ENCODE measurements around the gene LTBP1.

LTBP1 gene

DNA sequence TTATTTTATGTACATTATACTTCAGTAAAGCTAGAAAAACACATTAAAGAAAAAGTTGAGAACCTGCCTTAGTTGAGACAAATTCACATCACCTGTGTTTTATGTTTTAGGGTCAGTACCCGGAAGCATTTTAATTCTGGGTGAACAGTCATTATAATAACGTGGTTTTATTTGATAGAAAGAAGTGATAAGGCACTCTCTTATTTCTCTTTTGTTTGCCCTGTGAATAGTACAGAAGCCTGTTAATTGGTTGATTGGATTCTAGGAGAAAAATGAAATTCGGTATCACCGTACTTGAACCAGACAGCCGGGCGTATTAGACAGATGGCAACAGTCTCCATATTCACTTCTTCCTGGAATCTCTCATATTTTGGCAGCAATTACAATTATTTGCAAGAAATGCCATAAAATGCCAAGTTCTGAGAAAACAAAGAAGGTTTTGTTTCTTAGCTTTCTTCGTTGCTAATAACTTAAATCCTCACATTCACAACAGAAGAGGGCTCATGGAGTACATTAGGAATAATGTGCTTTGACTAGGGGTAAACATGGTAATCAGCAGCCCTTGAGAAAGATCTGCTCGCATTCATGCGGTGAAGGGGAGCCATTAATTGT lies 361.0 kb downstream of the LTBP1 start:
- Histone ChIP-seq H3K4me3 (ENCODE audit: low read length) (no peak overlapping the region), H3K27me3 (ENCODE audit: insufficient read depth, low read length) (no peaks in the 10 kb centered on the region), H3K36me3 (ENCODE audit: insufficient read depth, low read length) (no peaks in the 10 kb centered on the region), H3K4me1 (ENCODE audit: insufficient read depth, low read length) (no peaks in the 10 kb centered on the region), H3K9me3 (ENCODE audit: low read length) (no peaks in the 10 kb centered on the region), H2AFZ (ENCODE audit: low read depth, low read length) (no peak overlapping the region)

- Histone ChIP-seq H3K4me3 (ENCODE audit: low read length) (no peak overlapping the region), H3K36me3 (ENCODE audit: insufficient read depth, low read length) (no peaks in the 10 kb centered on the region), H3K27me3 (ENCODE audit: insufficient read depth, low read length) (no peaks in the 10 kb centered on the region), H3K4me1 (ENCODE audit: insufficient read depth, low read length) (no peaks in the 10 kb centered on the region), H2AFZ (ENCODE audit: low read depth, low read length) (no peak overlapping the region), H3K9me3 (ENCODE audit: low read length) (no peaks in the 10 kb centered on the region)
Measured at GRCh38 chr2:33312355-33312754, 365.6 kb downstream of the LTBP1 start.

DNA sequence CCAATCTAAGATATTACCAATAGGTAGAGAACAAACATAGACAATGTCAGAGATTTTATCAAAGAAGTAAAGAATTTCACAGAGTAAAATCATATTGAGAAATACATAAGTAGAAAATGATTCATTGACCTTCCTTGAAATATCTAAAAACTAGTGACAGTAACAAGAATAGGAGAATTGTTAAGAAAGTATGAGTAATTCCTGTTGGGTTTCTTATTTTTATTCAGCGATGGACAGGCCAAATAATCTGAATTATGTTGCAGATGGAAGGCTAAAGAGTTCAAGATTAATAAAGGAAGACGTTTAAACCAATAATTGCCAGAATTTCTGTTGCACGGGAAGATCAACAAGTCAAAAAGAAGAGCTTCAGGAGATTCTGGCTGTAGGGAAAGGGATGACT lies 366.3 kb downstream of the LTBP1 start:
- no peak overlapping the region for H2AFZ ChIP-seq (ENCODE audit: low read depth, low read length)
- no peaks in the 10 kb centered on the region for H3K9me3 ChIP-seq (ENCODE audit: low read length)
- no peak overlapping the region for H3K4me3 ChIP-seq (ENCODE audit: low read length)
- no peaks in the 10 kb centered on the region for H3K36me3 ChIP-seq (ENCODE audit: insufficient read depth, low read length)
- no peaks in the 10 kb centered on the region for H3K27me3 ChIP-seq (ENCODE audit: insufficient read depth, low read length)
- no peaks in the 10 kb centered on the region for H3K4me1 ChIP-seq (ENCODE audit: insufficient read depth, low read length)

DNA sequence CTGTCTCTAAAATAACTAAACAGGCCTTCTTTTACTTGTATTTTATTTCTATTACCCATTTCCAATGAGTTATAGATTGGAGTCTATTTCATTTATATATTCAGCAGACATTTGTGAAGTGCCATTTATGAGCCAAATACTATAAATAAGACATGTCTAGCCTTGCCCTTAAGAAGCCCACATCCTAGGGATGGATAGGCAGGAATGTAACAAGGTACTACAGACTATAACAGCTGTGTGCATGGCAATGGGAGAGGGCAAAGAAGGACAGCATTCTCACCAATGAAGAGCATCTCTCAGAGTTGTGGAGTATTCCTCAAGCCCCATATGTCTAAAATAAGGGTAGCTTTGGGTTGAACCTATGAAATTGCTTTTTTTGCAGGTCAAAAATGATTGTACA lies 367.8 kb downstream of the LTBP1 start:
- Histone ChIP-seq H3K4me1 (ENCODE audit: insufficient read depth, low read length) (no peaks in the 10 kb centered on the region), H3K4me3 (ENCODE audit: low read length) (no peak overlapping the region), H3K9me3 (ENCODE audit: low read length) (no peaks in the 10 kb centered on the region), H2AFZ (ENCODE audit: low read depth, low read length) (no peak overlapping the region), H3K36me3 (ENCODE audit: insufficient read depth, low read length) (no peaks in the 10 kb centered on the region), H3K27me3 (ENCODE audit: insufficient read depth, low read length) (no peaks in the 10 kb centered on the region)

- no peaks in the 10 kb centered on the region for H3K27me3 ChIP-seq (ENCODE audit: insufficient read depth, low read length)
- no peaks in the 10 kb centered on the region for H3K4me1 ChIP-seq (ENCODE audit: insufficient read depth, low read length)
- H3K4me3 ChIP-seq (ENCODE audit: low read length), result no peak overlapping the region
- no peak overlapping the region for H2AFZ ChIP-seq (ENCODE audit: low read depth, low read length)
- H3K9me3 ChIP-seq (ENCODE audit: low read length), result no peaks in the 10 kb centered on the region
- no peaks in the 10 kb centered on the region for H3K36me3 ChIP-seq (ENCODE audit: insufficient read depth, low read length)
Measured at GRCh38 chr2:33316328-33316727, 369.6 kb downstream of the LTBP1 start.

GRCh38 chr2:33317369-33318007 lies 370.7 kb downstream of the LTBP1 start:
- H3K27me3 ChIP-seq (ENCODE audit: insufficient read depth, low read length), result no peaks in the 10 kb centered on the region
- H2AFZ ChIP-seq (ENCODE audit: low read depth, low read length), result no peak overlapping the region

GRCh38 chr2:33318456-33318855 lies 371.7 kb downstream of the LTBP1 start:
- H2AFZ ChIP-seq (ENCODE audit: low read depth, low read length), result no peak overlapping the region
- no peak overlapping the region for H3K4me3 ChIP-seq (ENCODE audit: low read length)
- H3K36me3 ChIP-seq (ENCODE audit: insufficient read depth, low read length), result no peaks in the 10 kb centered on the region
- no peaks in the 10 kb centered on the region for H3K9me3 ChIP-seq (ENCODE audit: low read length)
- no peaks in the 10 kb centered on the region for H3K27me3 ChIP-seq (ENCODE audit: insufficient read depth, low read length)
- no peaks in the 10 kb centered on the region for H3K4me1 ChIP-seq (ENCODE audit: insufficient read depth, low read length)

More at GRCh38 chr2:33317369-33318007, 370.7 kb downstream of the LTBP1 start:
- Histone ChIP-seq H3K36me3 (ENCODE audit: insufficient read depth, low read length) (no peaks in the 10 kb centered on the region), H3K4me1 (ENCODE audit: insufficient read depth, low read length) (no peaks in the 10 kb centered on the region), H3K9me3 (ENCODE audit: low read length) (no peaks in the 10 kb centered on the region), H3K4me3 (ENCODE audit: low read length) (no peak overlapping the region)

DNA sequence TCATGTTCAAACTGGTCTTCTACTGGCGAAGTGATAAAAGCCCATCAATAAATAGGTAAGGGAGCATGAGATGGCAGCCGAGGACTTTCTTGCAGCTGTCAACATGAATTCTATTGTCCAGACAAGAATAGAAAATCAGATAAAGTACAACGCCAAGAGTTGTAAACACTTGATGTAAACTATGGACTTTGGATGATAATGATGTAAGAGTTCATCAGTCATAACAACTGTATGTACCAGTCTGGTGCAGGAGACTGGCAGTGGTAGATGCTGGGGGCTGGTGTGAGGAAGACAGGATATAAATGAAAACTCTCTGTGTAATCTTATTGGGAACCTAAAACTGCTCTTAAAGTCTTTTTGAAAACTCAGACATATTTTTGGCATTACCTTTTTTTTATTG lies 373.8 kb downstream of the LTBP1 start:
- no peaks in the 10 kb centered on the region for H3K9me3 ChIP-seq (ENCODE audit: low read length)
- no peaks in the 10 kb centered on the region for H3K36me3 ChIP-seq (ENCODE audit: insufficient read depth, low read length)
- H2AFZ ChIP-seq (ENCODE audit: low read depth, low read length), result no peak overlapping the region
- H3K4me3 ChIP-seq (ENCODE audit: low read length), result no peak overlapping the region
- no peaks in the 10 kb centered on the region for H3K4me1 ChIP-seq (ENCODE audit: insufficient read depth, low read length)
- H3K27me3 ChIP-seq (ENCODE audit: insufficient read depth, low read length), result no peaks in the 10 kb centered on the region

DNA sequence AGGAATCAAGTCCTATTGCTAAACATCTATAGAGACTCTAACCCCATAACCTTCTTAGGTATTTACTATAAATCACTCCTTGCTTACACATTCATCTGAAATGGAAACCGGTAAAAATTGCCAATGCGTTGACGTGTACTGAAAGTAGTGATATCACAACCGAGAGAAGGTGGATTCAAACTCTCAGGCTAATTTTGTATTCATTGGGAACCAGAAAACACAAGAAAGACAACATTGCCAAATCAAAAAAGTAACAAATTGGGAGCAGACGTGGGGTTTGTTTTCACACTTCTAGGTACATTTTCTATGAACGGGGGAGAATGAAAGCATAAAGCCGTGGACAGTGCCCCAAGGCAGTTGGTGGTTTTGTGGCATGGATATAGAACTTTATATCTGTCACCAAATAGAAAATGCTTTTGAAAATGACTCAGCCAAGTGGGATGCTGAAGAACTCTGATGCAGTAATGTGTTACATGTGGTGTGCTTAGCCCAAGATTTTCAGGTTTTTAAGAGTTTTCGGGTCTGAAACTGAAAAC lies 374.6 kb downstream of the LTBP1 start:
- Histone ChIP-seq H3K36me3 (ENCODE audit: insufficient read depth, low read length) (no peaks in the 10 kb centered on the region), H3K4me3 (ENCODE audit: low read length) (no peak overlapping the region), H3K4me1 (ENCODE audit: insufficient read depth, low read length) (no peaks in the 10 kb centered on the region)

DNA sequence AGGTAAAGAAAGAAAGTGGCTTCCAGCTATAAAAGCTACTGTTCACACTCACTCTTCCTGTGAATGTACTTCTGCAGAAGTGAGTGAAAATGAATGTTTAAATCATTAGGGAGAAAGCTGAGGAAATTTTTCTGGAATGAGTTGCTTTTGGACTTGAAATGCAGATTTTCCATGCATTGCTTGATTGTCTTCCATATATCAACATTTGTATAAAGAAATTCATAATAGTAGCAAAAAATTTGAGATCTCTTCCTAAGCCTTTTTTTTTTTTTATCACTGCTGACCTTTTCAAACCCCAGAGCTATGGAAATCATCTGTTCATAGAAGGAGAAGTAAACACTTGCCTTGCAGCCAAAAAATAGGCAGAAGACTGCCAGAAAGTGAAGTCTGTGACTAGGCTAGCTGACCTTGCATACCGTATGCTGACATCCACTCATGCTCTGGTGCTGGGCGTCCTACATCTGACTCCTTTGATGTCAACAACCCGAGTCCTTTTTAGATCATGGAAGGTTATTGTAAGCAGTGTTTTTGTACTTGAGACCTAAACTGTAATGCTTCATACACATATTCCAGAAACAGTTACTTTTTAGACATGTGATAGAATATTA lies 375.2 kb downstream of the LTBP1 start:
- no peaks in the 10 kb centered on the region for H3K4me1 ChIP-seq (ENCODE audit: insufficient read depth, low read length)
- no peak overlapping the region for H2AFZ ChIP-seq (ENCODE audit: low read depth, low read length)
- H3K9me3 ChIP-seq (ENCODE audit: low read length), result no peaks in the 10 kb centered on the region
- H3K27me3 ChIP-seq (ENCODE audit: insufficient read depth, low read length), result no peaks in the 10 kb centered on the region
- no peaks in the 10 kb centered on the region for H3K36me3 ChIP-seq (ENCODE audit: insufficient read depth, low read length)
- no peak overlapping the region for H3K4me3 ChIP-seq (ENCODE audit: low read length)

More for the DNA sequence above, 374.6 kb downstream of the LTBP1 start:
- Histone ChIP-seq H3K9me3 (ENCODE audit: low read length) (no peaks in the 10 kb centered on the region), H2AFZ (ENCODE audit: low read depth, low read length) (no peak overlapping the region), H3K27me3 (ENCODE audit: insufficient read depth, low read length) (no peaks in the 10 kb centered on the region)

GRCh38 chr2:33322612-33323011 lies 375.9 kb downstream of the LTBP1 start:
- Histone ChIP-seq H3K9me3 (ENCODE audit: low read length) (no peaks in the 10 kb centered on the region), H3K27me3 (ENCODE audit: insufficient read depth, low read length) (no peaks in the 10 kb centered on the region), H3K4me3 (ENCODE audit: low read length) (no peak overlapping the region), H2AFZ (ENCODE audit: low read depth, low read length) (no peak overlapping the region), H3K36me3 (ENCODE audit: insufficient read depth, low read length) (no peaks in the 10 kb centered on the region), H3K4me1 (ENCODE audit: insufficient read depth, low read length) (no peaks in the 10 kb centered on the region)

GRCh38 chr2:33323957-33324356 lies 377.2 kb downstream of the LTBP1 start:
- Histone ChIP-seq H3K36me3 (ENCODE audit: insufficient read depth, low read length) (no peaks in the 10 kb centered on the region), H3K9me3 (ENCODE audit: low read length) (no peaks in the 10 kb centered on the region), H3K4me1 (ENCODE audit: insufficient read depth, low read length) (no peaks in the 10 kb centered on the region), H2AFZ (ENCODE audit: low read depth, low read length) (no peak overlapping the region), H3K27me3 (ENCODE audit: insufficient read depth, low read length) (no peaks in the 10 kb centered on the region), H3K4me3 (ENCODE audit: low read length) (no peak overlapping the region)

DNA sequence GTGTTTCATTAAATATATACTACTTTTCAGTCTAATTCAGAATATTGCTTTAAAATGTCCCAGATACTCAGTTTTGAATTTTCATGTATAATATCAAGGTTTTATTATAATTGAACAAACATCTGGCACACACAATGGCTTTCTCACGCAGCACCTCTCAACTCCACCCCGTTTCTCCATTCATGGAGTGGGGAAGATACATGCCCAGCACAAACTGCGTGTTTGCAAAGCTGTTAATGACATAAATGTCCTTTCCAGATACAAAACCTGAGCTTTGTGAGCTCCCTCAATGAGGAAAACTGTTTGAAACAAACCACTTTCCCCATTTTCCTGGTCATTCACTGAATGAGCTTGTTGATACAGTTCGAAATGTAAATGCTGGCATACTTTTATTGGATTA lies 379.3 kb downstream of the LTBP1 start:
- no peaks in the 10 kb centered on the region for H3K4me1 ChIP-seq (ENCODE audit: insufficient read depth, low read length)
- H3K36me3 ChIP-seq (ENCODE audit: insufficient read depth, low read length), result no peaks in the 10 kb centered on the region
- no peaks in the 10 kb centered on the region for H3K9me3 ChIP-seq (ENCODE audit: low read length)
- no peak overlapping the region for H3K4me3 ChIP-seq (ENCODE audit: low read length)
- H3K27me3 ChIP-seq (ENCODE audit: insufficient read depth, low read length), result no peaks in the 10 kb centered on the region
- no peak overlapping the region for H2AFZ ChIP-seq (ENCODE audit: low read depth, low read length)
